GM12872 (cell line): ENCODE results near the gene CADM1.

ENCODE experiments used
- CTCF ChIP-seq: IDR thresholded peaks from 3 replicates; pipeline ENCODE4 v1.5.1; 2011; ENCODE audit warnings: low read depth, mild to moderate bottlenecking, low read length, moderate library complexity; ENCODE audit not compliant: insufficient read depth

The CADM1 gene

GRCh38 chr11:115300660-115301428 is 203.4 kb downstream of the CADM1 start:
- no peak for TF ChIP-seq CTCF

- no peak for TF ChIP-seq CTCF
Measured at GRCh38 chr11:115298300-115299012, 205.8 kb downstream of the CADM1 start.

GRCh38 chr11:115297330-115297729 is 206.9 kb downstream of the CADM1 start:
- no peak for TF ChIP-seq CTCF

GRCh38 chr11:115291325-115291724 is 212.9 kb downstream of the CADM1 start:
- no peak for TF ChIP-seq CTCF

- TF ChIP-seq CTCF, result no peak
Measured at GRCh38 chr11:115290893-115291292, 213.3 kb downstream of the CADM1 start.

GRCh38 chr11:115290479-115290878 is 213.7 kb downstream of the CADM1 start:
- no peak for TF ChIP-seq CTCF

GRCh38 chr11:115287266-115287665 is 216.9 kb downstream of the CADM1 start:
- TF ChIP-seq CTCF, result no peak
